AG04450 (cell line): ENCODE measurements around the gene PGC. TPM values are rescaled to one million over a fixed set of nuclear protein-coding genes. Genes with fewer than 3 reads are reported as not detected.
A peak's percentile ranks its signal among the peaks of the same experiment; 100 is the strongest.

Source experiments
- CTCF ChIA-PET: fragments of 300-600, 350-600 bp; formaldehyde crosslinking; extraction: SDS; loops from one replicate; lab custom pipeline; 2022; ENCODE audit warnings: antibody characterized with exemption, inconsistent platforms; lab: Charles Lee
- POLR2A ChIA-PET: fragments of 350-600 bp; formaldehyde crosslinking; extraction: SDS; loops from one replicate; lab custom pipeline; 2021; ENCODE audit warnings: antibody characterized with exemption, inconsistent platforms; lab: Yijun Ruan, JAX
- DNase-seq: peaks from one replicate; pipeline ENCODE4 v3.0.0-alpha.2; 2011; ENCODE audit warnings: low read depth, low spot score
- H3K27ac ChIP-seq: one replicate; pipeline ENCODE4 v1.5.1; 2012; ENCODE audit warnings: low read depth, low read length, control low read depth
- H3K27me3 ChIP-seq: one replicate; pipeline ENCODE4 v1.6.0; 2012; ENCODE audit warnings: low read length; ENCODE audit not compliant: control insufficient read depth, insufficient read depth
- H3K4me3 ChIP-seq: 2 replicates; pipeline ENCODE4 v1.5.1; 2011; ENCODE audit warnings: mild to moderate bottlenecking, low read depth, low read length, control low read depth
- H3K9me3 ChIP-seq: 2 replicates; pipeline ENCODE4 v1.5.1; 2012; ENCODE audit warnings: low read length; ENCODE audit not compliant: control insufficient read depth, insufficient read depth
- CTCF ChIP-seq: IDR thresholded peaks from 2 replicates; pipeline ENCODE4 v1.5.1; 2011; ENCODE audit warnings: low read depth, low read length, control low read depth, inconsistent platforms
- polyA plus RNA-seq: library from polyadenylated mRNA; depleted of rRNA; stranded (reverse); fragments of >200 nt; gene quantifications from 2 replicates; pipeline ENCODE4 v1.2.3, GENCODE V29; 2011

The PGC gene
- polyA plus RNA-seq, 1 experiment, result not detected

- Histone ChIP-seq H3K4me3 (no peak overlapping the region), H3K27ac (no peak overlapping the region), H3K9me3 (no peaks in the 10 kb centered on the region; the same call in 1 of the 2 replicates), H3K27me3 (peaks cover 3% of the 10 kb centered on the region)
- TF ChIP-seq CTCF, result no peak
- no peak for DNase-seq
- CTCF ChIA-PET, result no interaction called here
- POLR2A ChIA-PET, result no interaction called here
Measured at GRCh38 chr6:41737591-41738130, 9.5 kb downstream of the PGC start.

- Histone ChIP-seq H3K4me3 (no peak overlapping the region), H3K27me3 (peaks cover 3% of the 10 kb centered on the region), H3K9me3 (no peaks in the 10 kb centered on the region; the same call in 1 of the 2 replicates), H3K27ac (no peak overlapping the region)
- no peak for DNase-seq
- POLR2A ChIA-PET, result no interaction called here
- no peak for TF ChIP-seq CTCF
- CTCF ChIA-PET, result interaction anchor here (1.4 to 1.7 kb wide), 2 partner anchors 14 to 368 kb away, joined by 4 to 5 read pairs; no protein-coding TSS in a partner anchor
Measured at GRCh38 chr6:41736800-41737555, 10.2 kb downstream of the PGC start.

- ChIA-PET POLR2A (no interaction called here), CTCF (interaction anchor here (0.7 to 2.6 kb wide), 7 partner anchors 12 to 368 kb away, joined by 3 to 19 read pairs (median 5); partner anchors contain the start of gene PGC)
Measured at GRCh38 chr6:41736186-41736733, 10.9 kb downstream of the PGC start.

GRCh38 chr6:41735427-41736185 is 11.6 kb downstream of the PGC start, which contains the start of gene TFEB:
TSS of gene TFEB (minus strand) at chr6:41735608. CDS start at chr6:41691213, 44,395 bp downstream.
- peaks cover 3% of the 10 kb centered on the region for H3K27me3 ChIP-seq
- ChIA-PET POLR2A (no interaction called here), CTCF (interaction anchor here (0.7 to 2.6 kb wide), 9 partner anchors 13 to 367 kb away, joined by 3 to 19 read pairs (median 5); partner anchors contain the start of gene PGC)
- no peak within 1 kb of the TSS for H3K27ac ChIP-seq
- H3K9me3 ChIP-seq, result no peaks in the 10 kb centered on the region; the same call in 1 of the 2 replicates
- peak within 1 kb of the TSS; percentile 72 for H3K4me3 ChIP-seq
- peak; percentile 72 for TF ChIP-seq CTCF
- peak; percentile 70 for DNase-seq

More at GRCh38 chr6:41736186-41736733, 10.9 kb downstream of the PGC start:
- peaks cover 3% of the 10 kb centered on the region for H3K27me3 ChIP-seq
- no peaks in the 10 kb centered on the region; the same call in 1 of the 2 replicates for H3K9me3 ChIP-seq
- no peak overlapping the region for H3K27ac ChIP-seq
- DNase-seq, result no peak
- H3K4me3 ChIP-seq, result no peak overlapping the region
- TF ChIP-seq CTCF, result no peak
